GM21528 (cell line): Measurements from ENCODE around the gene NRDE2.

Experiments used
- ATAC-seq: cut with Tn5 transposase; IDR thresholded peaks from one replicate; pipeline ENCODE4 v1.9.1; 2021; ENCODE audit warnings: mild to moderate bottlenecking, moderate library complexity; ENCODE audit not compliant: unreplicated experiment, low FRiP score

The NRDE2 gene

GRCh38 chr14:90331497-90332270 lies at the start of gene NRDE2:
TSS of gene NRDE2 (minus strand) at chr14:90331941. CDS start at chr14:90331904, 37 bp downstream.
- ATAC-seq, result peak; percentile 92

GRCh38 chr14:90381011-90381786 lies 49.5 kb upstream of the NRDE2 start:
- no peak for ATAC-seq

- no peak for ATAC-seq
These were observed 47.4 kb upstream of the NRDE2 start for GRCh38 chr14:90379106-90379505.

GRCh38 chr14:90378249-90378648 lies 46.5 kb upstream of the NRDE2 start:
- ATAC-seq, result no peak

GRCh38 chr14:90375934-90376333 lies 44.2 kb upstream of the NRDE2 start:
- no peak for ATAC-seq

- no peak for ATAC-seq
These were observed 43.1 kb upstream of the NRDE2 start for GRCh38 chr14:90374813-90375212.

- no peak for ATAC-seq
These were observed 42.1 kb upstream of the NRDE2 start for GRCh38 chr14:90373887-90374286.

- no peak for ATAC-seq
These were observed 37.4 kb upstream of the NRDE2 start for GRCh38 chr14:90368946-90369721.

GRCh38 chr14:90362558-90362896 lies 30.8 kb upstream of the NRDE2 start:
- ATAC-seq, result no peak

GRCh38 chr14:90361865-90362557 lies 30.3 kb upstream of the NRDE2 start:
- ATAC-seq, result no peak

GRCh38 chr14:90358359-90358758 lies 26.6 kb upstream of the NRDE2 start:
- ATAC-seq, result no peak

GRCh38 chr14:90356925-90357324 lies 25.2 kb upstream of the NRDE2 start:
- ATAC-seq, result no peak

- no peak for ATAC-seq
These were observed 24.1 kb upstream of the NRDE2 start for GRCh38 chr14:90355540-90356518.

GRCh38 chr14:90354551-90355298 lies 23.0 kb upstream of the NRDE2 start:
- no peak for ATAC-seq

- no peak for ATAC-seq
These were observed 18.0 kb upstream of the NRDE2 start for GRCh38 chr14:90349739-90350138.

GRCh38 chr14:90348270-90348669 lies 16.5 kb upstream of the NRDE2 start:
- no peak for ATAC-seq

- ATAC-seq, result no peak
These were observed 13.5 kb upstream of the NRDE2 start for GRCh38 chr14:90345239-90345557.

GRCh38 chr14:90344331-90345238 lies 12.8 kb upstream of the NRDE2 start:
- ATAC-seq, result no peak
